ENCODE data around the gene CDC14A. TPM values are rescaled to one million over a fixed set of nuclear protein-coding genes. Genes with fewer than 3 reads are reported as not detected.

Gene CDC14A
- total and polyA plus RNA-seq, 2 experiments from 2014 or later = 7.3 to 14.5 TPM

- Histone ChIP-seq H3K4me2 (peak overlapping the region; percentile 17), H3K9me3 (ENCODE audit: low read depth) (no peaks in the 10 kb centered on the region), H3K4me3 (no peak overlapping the region), H2AFZ (no peak overlapping the region), H3K36me3 (replicated peaks; ENCODE audit: insufficient read depth, low read depth) (no peaks in the 10 kb centered on the region), H3K4me1 (ENCODE audit: insufficient read depth) (no peaks in the 10 kb centered on the region), H3K27ac (no peak overlapping the region), H3K27me3 (no peaks in the 10 kb centered on the region), H4K20me1 (ENCODE audit: insufficient read depth, poor library complexity, severe bottlenecking) (no peaks in the 10 kb centered on the region), H3K79me2 (peaks cover 3% of the 10 kb centered on the region), H3K9me2 (replicated peaks; ENCODE audit: insufficient read depth) (no peaks in the 10 kb centered on the region)
- no peak for DNase-seq (ENCODE audit: low spot score)
- TF ChIP-seq EZH2phosphoT487 (IDR thresholded peaks at IDR 0.05; ENCODE audit: low read depth, severe bottlenecking, unreplicated experiment) (no peak), EZH2 (IDR thresholded peaks at IDR 0.05; ENCODE audit: borderline replicate concordance) (no peak), CTCF (IDR thresholded peaks at IDR 0.05; ENCODE audit: poor library complexity) (no peak)
- 52% methylated on average over 4 of the region's 4 CpGs for WGBS (ENCODE audit: low lambda C conversion rate, missing lambda C conversion rate)
Observed at GRCh38 chr1:100387657-100388350, 35.5 kb downstream of the CDC14A start.

GRCh38 chr1:100390531-100390930 lies 38.2 kb downstream of the CDC14A start:
- DNase-seq (ENCODE audit: low spot score) = no peak
- no peaks in the 10 kb centered on the region for H3K9me2 ChIP-seq (replicated peaks; ENCODE audit: insufficient read depth)
- no peaks in the 10 kb centered on the region for H3K79me2 ChIP-seq
- no peaks in the 10 kb centered on the region for H3K27me3 ChIP-seq
- H3K9me3 ChIP-seq (ENCODE audit: low read depth) = no peaks in the 10 kb centered on the region
- H3K36me3 ChIP-seq (replicated peaks; ENCODE audit: insufficient read depth, low read depth) = no peaks in the 10 kb centered on the region
- H4K20me1 ChIP-seq (ENCODE audit: insufficient read depth, poor library complexity, severe bottlenecking) = no peaks in the 10 kb centered on the region
- no peak for TF ChIP-seq EZH2 (IDR thresholded peaks at IDR 0.05; ENCODE audit: borderline replicate concordance)
- no peak for TF ChIP-seq CTCF (IDR thresholded peaks at IDR 0.05; ENCODE audit: poor library complexity)
- no peak for TF ChIP-seq EZH2phosphoT487 (IDR thresholded peaks at IDR 0.05; ENCODE audit: low read depth, severe bottlenecking, unreplicated experiment)
- no peak overlapping the region for H3K4me3 ChIP-seq
- no peak overlapping the region for H2AFZ ChIP-seq
- no peaks in the 10 kb centered on the region for H3K4me1 ChIP-seq (ENCODE audit: insufficient read depth)
- 80% methylated on average over 2 of the region's 2 CpGs for WGBS (ENCODE audit: low lambda C conversion rate, missing lambda C conversion rate)
- no peak overlapping the region for H3K4me2 ChIP-seq
- H3K27ac ChIP-seq = no peak overlapping the region

GRCh38 chr1:100391675-100392074 lies 39.4 kb downstream of the CDC14A start:
- no peak for TF ChIP-seq CTCF (IDR thresholded peaks at IDR 0.05; ENCODE audit: poor library complexity)
- no peak for TF ChIP-seq EZH2 (IDR thresholded peaks at IDR 0.05; ENCODE audit: borderline replicate concordance)
- TF ChIP-seq EZH2phosphoT487 (IDR thresholded peaks at IDR 0.05; ENCODE audit: low read depth, severe bottlenecking, unreplicated experiment) = no peak
- Histone ChIP-seq H3K36me3 (replicated peaks; ENCODE audit: insufficient read depth, low read depth) (no peaks in the 10 kb centered on the region), H3K27ac (no peak overlapping the region), H3K4me1 (ENCODE audit: insufficient read depth) (no peaks in the 10 kb centered on the region), H3K9me2 (replicated peaks; ENCODE audit: insufficient read depth) (no peaks in the 10 kb centered on the region), H3K27me3 (no peaks in the 10 kb centered on the region), H3K79me2 (no peaks in the 10 kb centered on the region), H3K9me3 (ENCODE audit: low read depth) (no peaks in the 10 kb centered on the region), H4K20me1 (ENCODE audit: insufficient read depth, poor library complexity, severe bottlenecking) (no peaks in the 10 kb centered on the region), H2AFZ (no peak overlapping the region), H3K4me2 (no peak overlapping the region), H3K4me3 (no peak overlapping the region)
- no peak for DNase-seq (ENCODE audit: low spot score)
- WGBS (ENCODE audit: low lambda C conversion rate, missing lambda C conversion rate) = 96% methylated on average over 1 of the region's 1 CpG

All from hepatocyte (in vitro differentiated cells).